HUES64 (cell line): ENCODE results near the gene PARD6B.
A peak's percentile ranks its signal among the peaks of the same experiment; 100 is the strongest.
"Not testable (repeated sequence)": the region's sequence is repeated elsewhere in the genome, so short reads cannot be mapped to it uniquely, and the experiment has no call there.

Source experiments
- H3K27ac ChIP-seq: 2 replicates; pipeline ENCODE4 v1.7.0; 2013; ENCODE audit warnings: low read depth, low read length, inconsistent platforms
- H3K27me3 ChIP-seq: 2 replicates; pipeline ENCODE4 v1.6.1; 2013; ENCODE audit warnings: mild to moderate bottlenecking, low read length; ENCODE audit not compliant: insufficient read depth
- H3K36me3 ChIP-seq: 2 replicates; pipeline ENCODE4 v1.6.1; 2013; ENCODE audit warnings: mild to moderate bottlenecking, low read length; ENCODE audit not compliant: insufficient read depth
- H3K4me1 ChIP-seq: 2 replicates; pipeline ENCODE4 v1.6.1; 2013; ENCODE audit warnings: mild to moderate bottlenecking, low read length, moderate library complexity; ENCODE audit not compliant: insufficient read depth
- H3K4me3 ChIP-seq: 2 replicates; pipeline ENCODE4 v1.5.1; 2013; ENCODE audit warnings: mild to moderate bottlenecking, low read length, moderate library complexity
- H3K9ac ChIP-seq: 2 replicates; pipeline ENCODE4 v1.6.1; 2013; ENCODE audit warnings: mild to moderate bottlenecking, low read depth, low read length
- H3K9me3 ChIP-seq: 2 replicates; pipeline ENCODE4 v1.6.1; 2013; ENCODE audit warnings: low read depth, low read length; ENCODE audit not compliant: insufficient read depth
- WGBS: fragments of 150-250, 120-280 bp; methylation state at CpG from one replicate; pipeline ENCODE4 v1.1.7; 2013; ENCODE audit warnings: missing lambda C conversion rate; 5-methylcytosine and 5-hydroxymethylcytosine counted together

PARD6B gene

DNA sequence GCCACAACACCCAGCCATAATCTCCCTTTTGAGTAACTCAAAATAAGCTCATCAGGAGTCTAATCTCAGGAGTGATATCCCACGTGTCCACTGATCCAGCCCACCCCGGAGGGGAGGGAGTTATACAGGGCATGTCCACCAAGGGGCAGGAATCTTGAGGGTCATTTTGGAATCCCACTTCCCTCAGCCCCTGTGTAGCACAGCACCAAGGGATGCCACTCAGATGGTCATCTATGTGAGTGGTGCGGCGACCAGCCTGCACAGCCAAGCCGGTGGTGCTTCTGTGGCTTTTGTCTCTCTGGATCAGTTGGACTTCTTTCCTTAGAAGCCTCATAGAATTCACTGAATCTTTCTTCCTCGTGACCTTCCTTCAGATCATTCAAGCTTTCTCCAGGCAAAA, 52.5 kb downstream of the PARD6B start:
- Histone ChIP-seq H3K9me3 (no peaks in the 10 kb centered on the region), H3K4me1 (no peaks in the 10 kb centered on the region), H3K27me3 (no peaks in the 10 kb centered on the region), H3K4me3 (no peak overlapping the region), H3K36me3 (no peaks in the 10 kb centered on the region), H3K27ac (no peak overlapping the region), H3K9ac (no peak overlapping the region)
- 96% methylated on average over 6 of the region's 6 CpGs for WGBS

DNA sequence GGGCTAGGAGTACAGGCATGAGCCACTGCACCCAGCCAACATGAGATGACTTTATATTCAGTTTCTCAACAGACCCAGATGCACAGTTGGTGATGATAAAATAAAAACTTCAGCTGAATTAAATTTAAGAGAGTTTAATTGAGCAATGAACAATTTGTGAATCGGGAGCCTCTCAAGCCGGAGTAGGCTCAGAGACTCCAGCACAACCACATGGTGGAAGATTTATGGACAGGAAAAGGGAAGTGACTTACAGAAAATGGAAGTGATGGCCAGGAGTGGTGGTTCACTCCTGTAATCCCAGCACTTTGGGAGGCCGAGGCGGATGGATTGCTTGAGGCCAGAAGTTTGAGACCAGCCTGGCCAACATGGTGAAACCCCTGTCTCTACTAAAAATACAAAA, 53.1 kb downstream of the PARD6B start:
- no peaks in the 10 kb centered on the region for H3K9me3 ChIP-seq
- H3K36me3 ChIP-seq = no peaks in the 10 kb centered on the region
- H3K27me3 ChIP-seq = no peaks in the 10 kb centered on the region
- 99% methylated on average over 4 of the region's 4 CpGs for WGBS
- H3K4me3 ChIP-seq = no peak overlapping the region
- H3K27ac ChIP-seq = no peak overlapping the region
- no peaks in the 10 kb centered on the region for H3K4me1 ChIP-seq
- H3K9ac ChIP-seq = no peak overlapping the region

GRCh38 chr20:50786703-50787102, 55.3 kb downstream of the PARD6B start:
- Histone ChIP-seq H3K27me3 (no peaks in the 10 kb centered on the region), H3K9me3 (no peaks in the 10 kb centered on the region), H3K36me3 (no peaks in the 10 kb centered on the region), H3K9ac (no peak overlapping the region), H3K27ac (no peak overlapping the region), H3K4me3 (no peak overlapping the region), H3K4me1 (peaks cover 5% of the 10 kb centered on the region)
- 90% methylated on average over 9 of the region's 9 CpGs for WGBS

DNA sequence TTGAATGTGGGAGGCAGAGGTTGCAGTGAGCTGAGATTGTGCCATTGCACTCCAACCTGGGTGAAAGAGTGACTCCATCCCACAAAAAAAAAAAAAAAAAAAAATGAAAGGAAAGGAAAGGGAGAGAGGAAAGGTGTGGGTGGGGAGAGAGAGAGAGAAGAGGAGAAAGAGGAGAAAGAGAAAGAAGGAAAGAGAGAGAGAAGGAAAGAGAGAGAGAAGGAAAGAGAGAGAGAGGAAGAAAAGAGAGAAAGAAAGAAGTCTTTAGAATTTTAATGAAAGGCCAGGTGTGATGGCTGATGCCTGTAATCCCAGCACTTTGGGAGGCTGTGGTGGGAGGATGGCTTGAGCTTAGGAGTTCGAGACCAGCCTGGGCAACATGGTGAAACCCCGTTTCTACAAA, 55.8 kb downstream of the PARD6B start:
- Histone ChIP-seq H3K9ac (no peak overlapping the region), H3K9me3 (no peaks in the 10 kb centered on the region), H3K36me3 (no peaks in the 10 kb centered on the region), H3K4me1 (peaks cover 5% of the 10 kb centered on the region), H3K4me3 (no peak overlapping the region), H3K27ac (no peak overlapping the region), H3K27me3 (no peaks in the 10 kb centered on the region)
- WGBS = 99% methylated on average over 2 of the region's 2 CpGs

DNA sequence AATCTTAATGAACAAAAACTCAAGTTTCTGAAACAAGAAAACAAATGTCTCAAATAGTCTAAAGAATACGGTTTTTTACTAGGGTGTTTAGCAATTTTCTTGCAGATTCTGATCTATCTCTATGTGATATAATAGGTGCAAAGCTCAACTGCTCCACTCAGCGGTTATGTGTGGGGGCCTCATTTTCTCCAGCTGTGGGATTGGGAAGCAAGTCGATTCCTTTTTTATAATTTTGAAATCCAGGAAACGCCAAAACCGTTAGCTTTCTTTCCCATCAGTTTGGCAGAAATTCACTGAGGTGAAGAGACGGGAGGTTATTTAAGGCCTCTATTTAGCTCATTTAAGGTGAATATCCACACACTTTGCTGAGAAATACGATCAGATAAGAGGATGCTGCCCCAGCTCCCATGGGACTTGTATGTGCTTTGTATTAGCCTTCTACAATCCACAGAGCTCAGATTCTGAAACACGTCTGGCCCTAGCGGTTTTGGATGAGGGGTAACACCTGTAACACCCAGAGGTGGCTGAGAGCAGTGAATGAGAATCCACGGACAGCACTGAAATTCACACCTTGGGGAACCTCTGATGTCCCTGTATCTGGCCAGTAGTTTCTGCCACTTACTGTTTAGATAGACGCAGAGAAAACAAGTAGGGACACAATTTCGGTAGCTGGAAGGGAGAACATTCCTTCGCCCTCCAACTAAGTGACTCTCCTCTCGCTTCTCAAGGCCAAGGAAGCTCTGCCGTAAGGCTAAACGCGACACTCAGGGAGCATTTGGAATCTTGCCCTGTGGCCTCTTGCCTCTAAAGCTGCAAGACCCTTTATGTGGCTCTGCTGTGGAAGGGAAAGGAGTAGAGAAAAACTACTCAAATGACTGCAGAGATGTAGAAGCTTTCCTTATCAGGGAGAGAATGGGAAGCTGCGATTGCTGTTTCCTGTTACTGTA, 56.9 kb downstream of the PARD6B start:
- no peaks in the 10 kb centered on the region for H3K36me3 ChIP-seq
- H3K9ac ChIP-seq = no peak overlapping the region
- H3K4me1 ChIP-seq = peaks cover 5% of the 10 kb centered on the region
- no peaks in the 10 kb centered on the region for H3K9me3 ChIP-seq
- 87% methylated on average over 18 of the region's 18 CpGs for WGBS
- no peak overlapping the region for H3K4me3 ChIP-seq
- no peaks in the 10 kb centered on the region for H3K27me3 ChIP-seq
- no peak overlapping the region for H3K27ac ChIP-seq

DNA sequence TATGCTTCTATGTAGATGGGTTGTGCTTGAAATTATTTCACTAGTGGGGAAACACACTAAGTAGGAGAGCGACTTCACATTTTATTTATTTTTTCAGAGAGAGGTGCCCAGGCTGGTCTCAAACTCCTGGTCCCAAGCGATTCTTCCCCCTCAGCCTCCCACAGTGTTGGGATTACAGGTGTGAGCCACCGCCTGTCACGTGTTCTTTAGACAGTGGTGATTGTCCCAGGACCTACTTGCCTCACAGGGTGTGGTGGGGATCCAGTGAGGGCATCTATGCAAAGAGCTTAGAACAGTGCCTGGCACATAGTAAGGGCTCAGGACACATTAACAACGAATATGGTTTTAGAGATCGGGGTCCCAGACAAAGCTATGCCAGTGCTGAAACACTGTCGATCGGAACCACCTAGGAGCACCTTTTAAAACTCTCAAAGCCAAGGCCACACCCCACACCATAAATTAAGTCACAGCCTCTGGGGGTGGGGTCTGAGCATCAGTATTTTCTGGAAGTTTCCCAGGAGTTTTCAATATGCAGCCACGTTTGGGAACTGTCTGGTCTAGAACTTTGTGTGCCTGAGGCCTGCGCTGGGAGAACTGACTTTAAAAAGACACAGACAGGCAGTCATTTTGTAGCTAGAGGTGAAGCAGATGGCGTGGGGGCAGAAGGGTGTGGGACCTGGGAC, 58.7 kb downstream of the PARD6B start:
- Histone ChIP-seq H3K27me3 (no peaks in the 10 kb centered on the region), H3K9ac (peak overlapping the region; percentile 80; the same call in 1 of the 2 replicates), H3K4me1 (peaks cover 5% of the 10 kb centered on the region), H3K36me3 (no peaks in the 10 kb centered on the region), H3K9me3 (no peaks in the 10 kb centered on the region), H3K27ac (0 out of 2 replicates have a peak overlapping the region, but pooled peaks have one; percentile 31), H3K4me3 (no peak overlapping the region)
- 83% methylated on average over 11 of the region's 11 CpGs for WGBS

DNA sequence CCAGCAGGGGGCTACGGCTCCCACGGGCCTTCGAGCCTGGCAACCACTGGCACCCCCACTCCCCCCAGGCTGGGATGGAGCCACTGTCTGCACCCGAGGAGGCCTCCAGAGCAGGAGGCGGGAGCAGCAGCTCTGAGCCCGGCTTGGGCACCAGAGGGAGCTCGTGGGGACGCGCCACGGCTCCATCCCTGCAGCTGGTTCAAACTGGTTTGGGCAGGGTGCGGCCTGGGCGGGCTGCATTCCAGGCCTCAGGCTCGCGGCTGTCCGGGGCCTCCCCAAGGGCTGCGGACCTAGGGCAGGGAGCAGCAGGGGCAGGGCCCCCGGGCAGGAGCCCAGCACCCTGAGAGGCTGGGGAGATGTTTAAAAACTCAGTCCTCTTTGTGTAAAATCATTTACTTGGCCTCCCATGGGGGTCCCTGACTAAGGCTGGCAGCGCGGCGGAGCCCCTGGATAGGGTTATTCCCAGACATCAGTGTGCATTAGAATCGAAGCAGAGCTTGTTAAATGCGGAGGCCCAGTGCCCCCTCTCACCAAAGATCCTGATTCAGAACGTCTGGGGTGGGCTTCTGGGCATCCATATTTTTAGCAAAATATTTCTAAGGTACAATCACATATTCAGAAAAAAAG, 59.4 kb downstream of the PARD6B start:
- Histone ChIP-seq H3K4me1 (peaks cover 9% of the 10 kb centered on the region), H3K27me3 (peaks cover 2% of the 10 kb centered on the region; the same call in 1 of the 2 replicates), H3K27ac (peak overlapping the region; percentile 77), H3K36me3 (no peaks in the 10 kb centered on the region), H3K9me3 (no peaks in the 10 kb centered on the region), H3K9ac (peak overlapping the region; percentile 80), H3K4me3 (peak overlapping the region; percentile 16)
- 27% methylated on average over 22 of the region's 23 CpGs for WGBS

- no peak overlapping the region for H3K27ac ChIP-seq
- no peak overlapping the region for H3K4me3 ChIP-seq
- H3K9me3 ChIP-seq = no peaks in the 10 kb centered on the region
- H3K27me3 ChIP-seq = peaks cover 4% of the 10 kb centered on the region; the same call in 1 of the 2 replicates
- no peaks in the 10 kb centered on the region for H3K36me3 ChIP-seq
- 91% methylated on average over 13 of the region's 14 CpGs for WGBS
- H3K9ac ChIP-seq = no peak overlapping the region
- H3K4me1 ChIP-seq = peaks cover 10% of the 10 kb centered on the region
Observed at GRCh38 chr20:50792708-50793574, 61.6 kb downstream of the PARD6B start.

GRCh38 chr20:50793575-50794016, 62.2 kb downstream of the PARD6B start:
- H3K27ac ChIP-seq, H3K9me3 ChIP-seq, H3K4me1 ChIP-seq: not testable (repeated sequence)

GRCh38 chr20:50794181-50794845, 62.9 kb downstream of the PARD6B start:
- Histone ChIP-seq H3K36me3 (no peaks in the 10 kb centered on the region), H3K27ac (peak overlapping the region; percentile 63; the same call in 1 of the 2 replicates), H3K27me3 (peaks cover 4% of the 10 kb centered on the region; the same call in 1 of the 2 replicates), H3K4me3 (peak overlapping the region; percentile 79), H3K4me1 (peaks cover 10% of the 10 kb centered on the region), H3K9me3 (no peaks in the 10 kb centered on the region), H3K9ac (0 out of 2 replicates have a peak overlapping the region, but pooled peaks have one; percentile 42)
- WGBS = 9% methylated on average over 35 of the region's 35 CpGs

More at GRCh38 chr20:50793575-50794016, 62.2 kb downstream of the PARD6B start:
- 75% methylated on average over 13 of the region's 13 CpGs for WGBS
- H3K36me3 ChIP-seq, H3K27me3 ChIP-seq, H3K9ac ChIP-seq, H3K4me3 ChIP-seq: not testable (repeated sequence)
